KMS-11 (cell line): Measurements from ENCODE around the gene EIF3A.

Experiments
- H2AFZ ChIP-seq: fragments of 200-600 bp; sonication (generic); 2 replicates; pipeline ENCODE4 v1.6.1; 2016; ENCODE audit warnings: antibody characterized with exemption, mixed run types, low read depth
- H3K27ac ChIP-seq: fragments of 200-600 bp; sonication (generic); 2 replicates; pipeline ENCODE4 v1.6.1; 2016; ENCODE audit warnings: mild to moderate bottlenecking, mixed run types
- H3K27me3 ChIP-seq: fragments of 200-600 bp; sonication (generic); 2 replicates; pipeline ENCODE4 v1.6.1; 2017; ENCODE audit warnings: mild to moderate bottlenecking, low read depth, mixed run types, moderate library complexity; ENCODE audit not compliant: insufficient read depth
- H3K36me3 ChIP-seq: fragments of 200-600 bp; sonication (generic); 2 replicates; pipeline ENCODE4 v1.6.1; 2017; ENCODE audit warnings: mild to moderate bottlenecking, mixed run types; ENCODE audit not compliant: insufficient read depth
- H3K4me1 ChIP-seq: fragments of 200-600 bp; sonication (generic); 2 replicates; pipeline ENCODE4 v1.6.1; 2016; ENCODE audit warnings: mild to moderate bottlenecking, low read depth, mixed run types; ENCODE audit not compliant: poor library complexity, severe bottlenecking
- H3K4me2 ChIP-seq: fragments of 200-600 bp; sonication (generic); 2 replicates; pipeline ENCODE4 v1.7.0; 2016; ENCODE audit warnings: mild to moderate bottlenecking, mixed run types
- H3K4me3 ChIP-seq: fragments of 200-600 bp; sonication (generic); IDR thresholded peaks from 2 replicates; pipeline ENCODE4 v1.6.1; 2017; ENCODE audit warnings: low read depth, low read length, mixed read lengths; ENCODE audit not compliant: insufficient read depth
- H3K79me2 ChIP-seq: fragments of 200-600 bp; sonication (generic); 2 replicates; pipeline ENCODE4 v1.6.1; 2016; ENCODE audit warnings: low read depth, mixed run types; ENCODE audit not compliant: insufficient read depth
- H3K9ac ChIP-seq: fragments of 200-600 bp; sonication (generic); 2 replicates; pipeline ENCODE4 v1.6.1; 2016; ENCODE audit warnings: mild to moderate bottlenecking, mixed run types
- H4K20me1 ChIP-seq: fragments of 200-600 bp; sonication (generic); 2 replicates; pipeline ENCODE4 v1.6.1; 2016; ENCODE audit warnings: mild to moderate bottlenecking, mixed run types; ENCODE audit not compliant: insufficient read depth
- CTCF ChIP-seq: fragments of 200-600 bp; sonication (generic); conservative IDR thresholded peaks from 2 replicates; pipeline ENCODE4 v1.6.1; 2017; ENCODE audit warnings: low read depth, mild to moderate bottlenecking, antibody characterized with exemption, low read length, moderate library complexity, mixed read lengths

EIF3A gene

GRCh38 chr10:118995739-118996138 lies 84.9 kb downstream of the EIF3A start:
- no peaks in the 10 kb centered on the region for H3K27me3 ChIP-seq
- no peak overlapping the region for H3K27ac ChIP-seq
- H3K9ac ChIP-seq = no peak overlapping the region
- no peaks in the 10 kb centered on the region for H3K79me2 ChIP-seq
- H3K4me1 ChIP-seq = peaks cover 3% of the 10 kb centered on the region
- no peak overlapping the region for H3K4me3 ChIP-seq
- H4K20me1 ChIP-seq = no peaks in the 10 kb centered on the region
- no peak for TF ChIP-seq CTCF
- H3K4me2 ChIP-seq = no peak overlapping the region
- H3K36me3 ChIP-seq = no peaks in the 10 kb centered on the region
- no peak overlapping the region for H2AFZ ChIP-seq

GRCh38 chr10:118994321-118994720 lies 86.3 kb downstream of the EIF3A start:
- Histone ChIP-seq H3K4me3 (no peak overlapping the region), H3K36me3 (no peaks in the 10 kb centered on the region), H4K20me1 (no peaks in the 10 kb centered on the region), H3K4me1 (no peaks in the 10 kb centered on the region), H3K27ac (no peak overlapping the region), H3K4me2 (no peak overlapping the region), H3K27me3 (no peaks in the 10 kb centered on the region), H3K9ac (no peak overlapping the region), H2AFZ (no peak overlapping the region), H3K79me2 (no peaks in the 10 kb centered on the region)
- TF ChIP-seq CTCF = no peak

- no peaks in the 10 kb centered on the region for H3K79me2 ChIP-seq
- H4K20me1 ChIP-seq = no peaks in the 10 kb centered on the region
- no peak overlapping the region for H3K27ac ChIP-seq
- no peak overlapping the region for H3K4me3 ChIP-seq
- no peak for TF ChIP-seq CTCF
- no peaks in the 10 kb centered on the region for H3K36me3 ChIP-seq
- no peak overlapping the region for H2AFZ ChIP-seq
- H3K4me2 ChIP-seq = no peak overlapping the region
- no peak overlapping the region for H3K9ac ChIP-seq
- no peaks in the 10 kb centered on the region for H3K27me3 ChIP-seq
- peaks cover 7% of the 10 kb centered on the region for H3K4me1 ChIP-seq
These were observed 87.4 kb downstream of the EIF3A start for GRCh38 chr10:118993214-118993613.

- H3K27ac ChIP-seq = no peak overlapping the region
- no peak overlapping the region for H2AFZ ChIP-seq
- no peak overlapping the region for H3K4me3 ChIP-seq
- no peaks in the 10 kb centered on the region for H3K79me2 ChIP-seq
- no peaks in the 10 kb centered on the region for H3K36me3 ChIP-seq
- H4K20me1 ChIP-seq = no peaks in the 10 kb centered on the region
- peaks cover 13% of the 10 kb centered on the region for H3K4me1 ChIP-seq
- TF ChIP-seq CTCF = no peak
- H3K27me3 ChIP-seq = no peaks in the 10 kb centered on the region
- H3K4me2 ChIP-seq = no peak overlapping the region
- no peak overlapping the region for H3K9ac ChIP-seq
These were observed 88.1 kb downstream of the EIF3A start for GRCh38 chr10:118992496-118992895.

- Histone ChIP-seq H4K20me1 (no peaks in the 10 kb centered on the region), H3K79me2 (no peaks in the 10 kb centered on the region)
- no peak for TF ChIP-seq CTCF
These were observed 90.3 kb downstream of the EIF3A start for GRCh38 chr10:118990326-118990725.

More at GRCh38 chr10:118990326-118990725, 90.3 kb downstream of the EIF3A start:
- Histone ChIP-seq H3K9ac (no peak overlapping the region), H2AFZ (no peak overlapping the region), H3K27ac (no peak overlapping the region), H3K36me3 (no peaks in the 10 kb centered on the region), H3K4me2 (no peak overlapping the region), H3K27me3 (no peaks in the 10 kb centered on the region), H3K4me3 (no peak overlapping the region), H3K4me1 (peaks cover 32% of the 10 kb centered on the region)
